Erythroblast (primary cell): ENCODE measurements around the gene TCF7L2.

Experiments used
- DNase-seq, 2 experiments: peaks; one replicate each; lab custom pipeline; 2025; lab: John Stamatoyannopoulos, UW
- GATA1 ChIP-seq: IDR thresholded peaks from 2 replicates; pipeline ENCODE4 v1.6.1; 2011; ENCODE audit warnings: low read depth, mild to moderate bottlenecking, control low read depth, low read length, moderate library complexity
- POLR2A ChIP-seq: IDR thresholded peaks from 2 replicates; pipeline ENCODE4 v1.6.1; 2011; ENCODE audit warnings: mild to moderate bottlenecking, low read length

Gene TCF7L2

GRCh38 chr10:113148901-113149300 is 198.9 kb downstream of the TCF7L2 start:
- no peak for TF ChIP-seq POLR2A
- TF ChIP-seq GATA1, result no peak

DNA sequence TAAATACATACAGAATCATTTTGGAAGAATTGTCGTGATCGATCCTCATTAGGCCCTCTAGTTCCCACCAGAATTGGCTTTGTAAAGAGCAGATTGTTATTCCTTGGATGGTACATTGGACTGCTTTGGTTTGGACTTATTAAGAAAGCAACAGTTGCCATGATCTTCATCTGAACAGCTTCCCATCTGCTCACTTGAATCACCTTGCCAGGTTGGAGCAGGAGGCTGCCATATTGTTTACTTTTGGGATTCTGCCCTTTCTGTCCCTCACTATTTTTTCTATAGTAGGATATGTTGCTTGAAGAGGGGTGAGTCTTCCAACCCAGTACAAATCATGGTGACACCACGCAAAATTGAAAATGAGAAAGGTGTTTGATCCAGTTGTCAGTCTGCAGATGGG is 199.6 kb downstream of the TCF7L2 start:
- TF ChIP-seq GATA1 (no peak), POLR2A (no peak)
- DNase-seq, result no peak

More at GRCh38 chr10:113148901-113149300, 198.9 kb downstream of the TCF7L2 start:
- no peak for DNase-seq

DNA sequence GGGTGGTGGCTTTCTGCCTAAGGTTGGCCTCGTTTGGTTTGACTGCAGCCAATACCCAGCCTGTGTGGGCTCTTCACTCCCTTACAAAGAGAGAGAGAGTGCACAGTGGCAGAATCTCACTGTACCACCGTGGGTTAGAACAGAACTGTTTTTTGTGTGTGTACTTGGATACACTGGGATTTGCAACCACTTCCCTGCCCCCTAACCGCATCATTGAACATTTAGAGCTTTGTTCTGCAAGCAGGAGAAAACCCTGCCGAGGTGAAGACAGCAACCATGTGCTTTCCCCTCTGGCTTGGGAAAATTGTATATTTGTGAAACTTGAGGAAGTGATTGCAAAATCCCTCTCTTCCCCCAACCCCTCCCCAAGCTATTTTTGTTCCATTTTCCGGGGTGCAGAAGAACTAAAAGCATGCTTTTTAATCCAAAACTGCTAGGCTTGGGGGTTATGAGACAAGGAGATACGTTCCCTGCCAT is 201.2 kb downstream of the TCF7L2 start:
- no peak for DNase-seq
- TF ChIP-seq POLR2A (no peak), GATA1 (no peak)

- TF ChIP-seq GATA1, result no peak
- TF ChIP-seq POLR2A, result no peak
- DNase-seq, result no peak
These were observed 203.6 kb downstream of the TCF7L2 start for GRCh38 chr10:113153493-113154102.

GRCh38 chr10:113157441-113157840 is 207.4 kb downstream of the TCF7L2 start:
- no peak for DNase-seq
- TF ChIP-seq GATA1, result no peak
- TF ChIP-seq POLR2A, result no peak

DNA sequence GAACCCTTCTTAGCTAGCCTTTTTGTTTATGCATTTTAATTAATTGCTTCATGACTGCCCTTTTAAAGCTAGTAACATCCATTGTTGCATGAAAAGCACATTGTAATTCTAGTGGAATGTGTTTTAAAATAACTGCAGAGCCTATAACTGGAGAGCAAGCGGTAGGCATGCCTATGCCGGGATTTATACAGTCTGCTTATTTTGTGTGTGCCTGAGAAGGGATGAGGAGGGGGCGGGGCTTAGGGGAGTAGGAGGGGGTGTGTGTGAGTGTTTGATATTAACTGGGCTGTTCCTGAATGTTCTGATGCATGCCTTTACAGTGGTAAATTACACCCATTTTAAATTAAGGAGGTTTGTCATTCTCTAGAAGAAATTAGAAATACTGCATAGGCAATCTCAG is 208.1 kb downstream of the TCF7L2 start:
- DNase-seq, result no peak
- no peak for TF ChIP-seq GATA1
- no peak for TF ChIP-seq POLR2A

DNA sequence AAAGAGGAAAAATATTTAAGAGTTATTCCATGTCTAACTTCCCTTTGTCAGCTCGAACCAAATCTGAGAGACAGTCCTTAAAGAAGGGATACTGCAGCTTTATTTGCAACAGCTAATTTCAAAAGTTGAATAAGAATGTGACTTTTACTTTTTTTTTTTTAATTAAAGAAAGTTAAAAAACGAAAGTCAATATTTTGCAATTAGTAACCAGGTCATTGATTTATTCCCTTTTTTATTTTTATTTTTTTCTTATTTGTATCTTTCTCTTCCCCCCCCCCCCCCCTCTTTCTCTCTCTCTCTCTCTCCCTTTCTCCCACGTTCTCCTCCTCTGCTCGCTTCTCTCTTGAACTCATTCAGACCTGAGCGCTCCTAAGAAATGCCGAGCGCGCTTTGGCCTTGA is 209.5 kb downstream of the TCF7L2 start:
- no peak for DNase-seq
- TF ChIP-seq POLR2A (no peak), GATA1 (no peak)

GRCh38 chr10:113160641-113161040 is 210.6 kb downstream of the TCF7L2 start:
- no peak for DNase-seq
- TF ChIP-seq GATA1, result no peak
- no peak for TF ChIP-seq POLR2A

DNA sequence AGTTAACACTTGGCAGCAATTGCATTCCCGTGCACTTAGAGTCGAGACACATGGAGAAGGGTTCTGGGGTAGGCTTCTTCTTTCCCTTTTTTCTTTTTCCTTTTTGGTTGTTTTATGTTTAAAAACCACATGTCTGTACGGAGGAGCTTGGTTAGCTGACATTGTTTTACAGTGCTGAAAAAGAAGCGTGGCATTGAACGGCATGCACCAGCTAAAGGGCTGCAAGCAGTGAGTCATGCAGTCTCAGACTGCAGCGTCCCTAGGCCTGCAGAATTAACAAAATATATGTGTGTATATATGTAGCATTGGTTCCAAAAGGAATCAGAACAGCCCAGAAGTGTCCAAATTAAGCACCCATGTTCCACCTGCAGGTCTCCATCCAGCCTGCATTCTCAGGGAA is 211.0 kb downstream of the TCF7L2 start:
- no peak for TF ChIP-seq GATA1
- TF ChIP-seq POLR2A, result no peak
- DNase-seq, result no peak

DNA sequence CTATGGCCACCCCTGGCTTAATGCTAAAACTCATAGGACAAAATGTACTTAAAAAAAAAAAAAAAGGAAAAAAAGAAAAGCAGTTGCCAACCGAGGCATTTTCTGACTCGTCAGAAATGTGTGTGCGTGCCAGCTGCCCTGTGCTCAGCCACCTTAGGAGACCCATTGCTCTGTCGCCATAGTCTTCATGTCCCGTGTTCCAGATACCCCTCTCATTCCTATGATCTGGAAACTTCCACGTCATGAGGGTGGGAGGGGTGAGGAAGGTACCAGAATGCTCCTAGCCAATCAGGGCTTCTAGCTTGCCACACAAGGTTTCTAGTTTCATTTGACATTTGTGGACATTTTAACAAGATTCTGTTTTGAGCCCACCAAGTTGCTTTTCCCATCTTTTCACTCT is 212.9 kb downstream of the TCF7L2 start:
- DNase-seq, result no peak
- TF ChIP-seq POLR2A, result no peak
- TF ChIP-seq GATA1, result no peak

GRCh38 chr10:113165673-113166072 is 215.6 kb downstream of the TCF7L2 start:
- TF ChIP-seq POLR2A (no peak), GATA1 (no peak)
- no peak for DNase-seq

DNA sequence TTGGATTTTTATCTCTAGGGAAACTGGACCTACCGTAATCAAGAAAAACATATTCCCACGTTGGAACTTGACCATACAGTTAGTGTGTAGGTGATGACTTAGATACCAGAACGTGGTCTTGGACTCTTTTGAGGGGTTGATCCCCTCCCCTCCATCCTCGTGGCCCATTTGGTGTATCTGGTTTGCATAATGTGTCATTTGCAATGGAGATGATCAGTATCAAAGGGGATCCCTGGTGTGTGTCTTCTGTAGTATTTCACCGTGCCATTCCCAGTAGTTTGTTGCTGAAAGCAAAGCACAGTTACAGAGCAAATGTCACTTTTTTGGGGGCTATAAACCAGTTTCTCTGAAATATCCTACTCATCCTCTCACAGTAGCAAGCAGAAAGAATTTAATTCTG is 217.7 kb downstream of the TCF7L2 start:
- TF ChIP-seq POLR2A, result no peak
- TF ChIP-seq GATA1, result no peak
- DNase-seq, result no peak

GRCh38 chr10:113168584-113168983 is 218.5 kb downstream of the TCF7L2 start:
- no peak for TF ChIP-seq POLR2A
- no peak for DNase-seq

- DNase-seq, result no peak
- TF ChIP-seq POLR2A (no peak), GATA1 (no peak)
These were observed 219.1 kb downstream of the TCF7L2 start for GRCh38 chr10:113169111-113169510.

DNA sequence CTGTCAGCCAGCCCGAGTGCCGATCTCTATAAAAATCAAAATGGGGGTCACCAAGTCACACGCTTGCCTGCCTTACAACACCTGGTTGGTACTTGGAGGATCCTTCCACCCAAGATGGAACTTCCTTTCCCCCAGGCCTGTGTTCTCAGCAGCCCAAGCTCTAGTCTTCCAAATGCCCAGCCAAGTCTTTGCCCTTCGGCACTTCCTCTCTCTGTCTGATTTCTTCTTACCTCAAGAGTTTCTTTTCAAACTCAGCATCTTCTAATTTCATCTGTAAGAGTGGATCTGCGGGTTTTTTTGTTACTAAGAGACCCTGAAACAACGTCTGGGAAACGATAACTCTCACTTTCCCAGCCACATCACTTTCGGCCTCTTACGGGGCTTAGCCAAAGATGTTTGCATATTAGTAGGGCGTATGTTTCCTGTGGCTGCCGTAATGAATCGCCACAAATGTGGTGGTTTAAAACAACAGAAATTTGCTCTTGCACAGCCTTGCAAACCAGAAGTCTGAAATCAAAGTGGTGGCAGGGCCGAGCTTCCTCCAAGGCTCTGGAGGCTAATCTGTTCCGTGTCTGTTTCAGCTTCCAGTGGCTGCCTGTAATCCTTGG is 219.9 kb downstream of the TCF7L2 start:
- DNase-seq, result no peak
- TF ChIP-seq POLR2A (no peak), GATA1 (no peak)

GRCh38 chr10:113171662-113172061 is 221.6 kb downstream of the TCF7L2 start:
- no peak for DNase-seq
- TF ChIP-seq POLR2A, result no peak
- no peak for TF ChIP-seq GATA1
